Hematopoietic multipotent progenitor cell treated with erythropoietin and hydrocortisone succinate and interleukin-3 and kit ligand, for 15 days (in vitro differentiated cells): ENCODE data around the gene FGF2.

ENCODE experiments used
- DNase-seq: peaks from one replicate; pipeline ENCODE4 v3.0.0-alpha.2; 2015; ENCODE audit warnings: low spot score

The FGF2 gene

GRCh38 chr4:122895336-122895995 lies 68.8 kb downstream of the FGF2 start:
- no peak for DNase-seq

GRCh38 chr4:122896270-122896669 lies 69.6 kb downstream of the FGF2 start:
- DNase-seq: no peak

- no peak for DNase-seq
Measured at GRCh38 chr4:122898370-122899150, 71.9 kb downstream of the FGF2 start.

- no peak for DNase-seq
Measured at GRCh38 chr4:122899682-122900081, 73.1 kb downstream of the FGF2 start.

- no peak for DNase-seq
Measured at GRCh38 chr4:122900314-122900713, 73.7 kb downstream of the FGF2 start.

GRCh38 chr4:122901247-122902010 lies 74.8 kb downstream of the FGF2 start:
- DNase-seq: no peak

- DNase-seq: no peak
Measured at GRCh38 chr4:122903766-122904288, 77.2 kb downstream of the FGF2 start.

- peak; percentile 19 for DNase-seq
Measured at GRCh38 chr4:122906859-122907305, 80.3 kb downstream of the FGF2 start.

GRCh38 chr4:122908223-122908622 lies 81.6 kb downstream of the FGF2 start:
- DNase-seq: no peak

- DNase-seq: no peak
Measured at GRCh38 chr4:122909683-122910082, 83.1 kb downstream of the FGF2 start.

- no peak for DNase-seq
Measured at GRCh38 chr4:122911588-122911987, 85.0 kb downstream of the FGF2 start.

- DNase-seq: no peak
Measured at GRCh38 chr4:122912810-122913575, 86.4 kb downstream of the FGF2 start.

GRCh38 chr4:122914292-122914904 lies 87.8 kb downstream of the FGF2 start:
- peak; percentile 64 for DNase-seq

GRCh38 chr4:122914938-122915337 lies 88.3 kb downstream of the FGF2 start:
- DNase-seq: no peak

GRCh38 chr4:122917731-122918130 lies 91.1 kb downstream of the FGF2 start:
- DNase-seq: no peak

- DNase-seq: peak; percentile 11
Measured at GRCh38 chr4:122920473-122920872, 93.8 kb downstream of the FGF2 start.

GRCh38 chr4:122921300-122921699 lies 94.7 kb downstream of the FGF2 start:
- no peak for DNase-seq

GRCh38 chr4:122921971-122922876 lies 95.6 kb downstream of the FGF2 start, which contains the start of gene NUDT6:
TSS of gene NUDT6 (minus strand) at chr4:122922597. CDS start at chr4:122922572, 25 bp downstream.
- peak; percentile 58 for DNase-seq

- peak; percentile 81 for DNase-seq
Measured at GRCh38 chr4:122922877-122923511, 96.4 kb downstream of the FGF2 start.

- no peak for DNase-seq
Measured at GRCh38 chr4:122928930-122929329, 102.3 kb downstream of the FGF2 start.
